Measurements from ENCODE around the gene NGEF. TPM values are rescaled to one million over a fixed set of nuclear protein-coding genes. Genes with fewer than 3 reads are reported as not detected.

NGEF gene
- total and polyA plus RNA-seq, 7 donors = 0.13 to 0.51 (median 0.25) TPM; not detected in 1

DNA sequence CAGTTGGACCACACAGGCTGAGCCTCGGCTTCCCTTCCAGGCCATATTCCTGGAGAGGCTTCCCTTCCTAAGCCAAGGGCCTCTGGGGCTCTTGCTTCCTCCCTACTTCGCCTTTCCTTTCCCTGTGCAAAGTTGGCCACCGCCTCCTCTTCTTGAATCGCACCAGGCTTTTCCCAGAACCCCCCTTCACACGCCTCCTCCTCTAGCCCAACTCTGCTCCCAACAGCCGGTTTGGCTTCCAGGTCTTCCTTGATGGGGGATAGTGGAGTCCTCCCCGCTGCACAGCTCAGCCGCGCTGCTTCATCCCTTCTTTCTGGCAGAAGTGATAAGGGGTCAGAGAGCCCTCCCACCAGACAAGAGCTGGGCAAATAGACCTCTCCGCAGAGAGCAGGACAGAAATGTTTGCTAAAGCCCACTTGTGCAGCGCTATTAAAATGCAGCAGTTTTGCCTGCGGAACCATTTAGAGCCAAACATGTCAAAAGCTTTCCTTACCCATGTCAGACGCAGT lies 86.6 kb downstream of the NGEF start:
- ATAC-seq = no peak
- no peak overlapping the region for H3K27ac ChIP-seq
- no peak overlapping the region for H3K4me3 ChIP-seq
- intact Hi-C loops (cut with DNase I) = no loop called here
- peaks cover 2 to 65% (median 17%) of the 10 kb centered on the region in 3 donors for H3K27me3 ChIP-seq (ENCODE audit: insufficient read depth in 3 of 3, low read length in 2 of 3)
- H3K4me1 ChIP-seq = no peaks in the 10 kb centered on the region
- TF ChIP-seq, protein P1, sequence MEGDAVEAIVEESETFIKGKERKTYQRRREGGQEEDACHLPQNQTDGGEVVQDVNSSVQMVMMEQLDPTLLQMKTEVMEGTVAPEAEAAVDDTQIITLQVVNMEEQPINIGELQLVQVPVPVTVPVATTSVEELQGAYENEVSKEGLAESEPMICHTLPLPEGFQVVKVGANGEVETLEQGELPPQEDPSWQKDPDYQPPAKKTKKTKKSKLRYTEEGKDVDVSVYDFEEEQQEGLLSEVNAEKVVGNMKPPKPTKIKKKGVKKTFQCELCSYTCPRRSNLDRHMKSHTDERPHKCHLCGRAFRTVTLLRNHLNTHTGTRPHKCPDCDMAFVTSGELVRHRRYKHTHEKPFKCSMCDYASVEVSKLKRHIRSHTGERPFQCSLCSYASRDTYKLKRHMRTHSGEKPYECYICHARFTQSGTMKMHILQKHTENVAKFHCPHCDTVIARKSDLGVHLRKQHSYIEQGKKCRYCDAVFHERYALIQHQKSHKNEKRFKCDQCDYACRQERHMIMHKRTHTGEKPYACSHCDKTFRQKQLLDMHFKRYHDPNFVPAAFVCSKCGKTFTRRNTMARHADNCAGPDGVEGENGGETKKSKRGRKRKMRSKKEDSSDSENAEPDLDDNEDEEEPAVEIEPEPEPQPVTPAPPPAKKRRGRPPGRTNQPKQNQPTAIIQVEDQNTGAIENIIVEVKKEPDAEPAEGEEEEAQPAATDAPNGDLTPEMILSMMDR (IDR thresholded peaks at IDR 0.05) = no peak
- H3K9me3 ChIP-seq = no peaks in the 10 kb centered on the region
- no peaks in the 10 kb centered on the region for H3K36me3 ChIP-seq (ENCODE audit: insufficient read depth in 1 of 2, low read depth in 1 of 2)
- DNase-seq = no peak
- 10 to 12% (median 12%) methylated on average over 13 of the region's 13 CpGs for WGBS, 3 donors

DNA sequence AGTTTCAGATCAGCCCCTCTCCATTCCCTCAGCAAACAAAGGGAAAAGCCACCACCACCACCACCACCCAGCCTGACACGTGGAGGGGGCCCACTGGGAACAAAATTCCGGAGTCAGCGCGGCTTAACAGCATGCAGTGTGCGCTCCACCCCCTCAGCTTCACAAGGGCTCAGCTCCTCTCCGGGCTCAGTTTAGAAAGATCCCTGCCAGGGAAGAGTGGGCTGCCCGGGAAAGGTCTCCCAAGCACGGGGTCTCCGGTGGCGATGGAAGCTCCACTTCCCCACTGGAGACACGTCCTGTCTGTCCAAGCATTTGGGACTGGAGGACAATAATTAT lies 87.3 kb downstream of the NGEF start:
- Histone ChIP-seq H3K27ac (no peak overlapping the region), H3K27me3 (ENCODE audit: insufficient read depth in 3 of 3, low read length in 2 of 3) (peaks cover 2 to 64% (median 17%) of the 10 kb centered on the region in 3 donors), H3K4me3 (no peak overlapping the region), H3K4me1 (no peaks in the 10 kb centered on the region), H3K36me3 (ENCODE audit: insufficient read depth in 1 of 2, low read depth in 1 of 2) (no peaks in the 10 kb centered on the region), H3K9me3 (no peaks in the 10 kb centered on the region)
- ATAC-seq (no peak), DNase-seq (no peak)
- TF ChIP-seq, protein P1 (IDR thresholded peaks at IDR 0.05) = no peak
- 26 to 37% (median 28%) methylated on average over 11 of the region's 11 CpGs for WGBS, 3 donors
- intact Hi-C loops (cut with DNase I) = no loop called here

DNA sequence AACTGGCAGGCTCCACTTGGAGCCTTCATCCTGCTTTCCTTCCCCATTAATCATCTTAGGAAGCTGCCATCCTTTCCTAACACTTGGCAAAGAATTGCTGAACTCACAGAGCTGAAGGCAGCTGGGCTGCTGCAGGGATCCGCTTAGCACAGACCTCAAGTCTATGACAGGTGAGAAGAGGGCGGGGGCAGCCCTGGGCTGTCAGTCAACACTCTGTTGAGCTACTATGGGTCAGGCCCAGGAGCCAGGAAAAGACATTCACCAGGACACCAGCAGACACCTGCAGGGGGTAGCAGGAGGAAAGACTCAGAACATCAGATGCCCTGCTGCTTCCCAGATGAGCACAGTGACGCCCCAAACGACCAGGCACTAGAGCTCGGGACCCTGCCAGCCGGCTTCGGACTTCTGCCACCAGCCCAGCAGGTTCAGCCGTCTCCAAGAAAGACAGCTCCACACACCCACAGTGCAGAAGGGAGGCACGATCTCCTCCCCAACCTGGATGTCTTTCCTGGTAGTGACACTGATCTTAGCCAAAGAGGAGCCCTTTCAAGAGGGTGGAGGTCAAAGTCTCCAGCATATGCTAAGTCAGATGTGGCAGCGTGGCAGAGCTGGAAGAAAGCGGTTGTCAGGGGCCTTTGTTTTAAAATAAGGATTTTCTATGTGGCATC lies 87.8 kb downstream of the NGEF start:
- no peaks in the 10 kb centered on the region for H3K36me3 ChIP-seq (ENCODE audit: insufficient read depth in 1 of 2, low read depth in 1 of 2)
- TF ChIP-seq, protein P1 (IDR thresholded peaks at IDR 0.05) = no peak
- no peaks in the 10 kb centered on the region for H3K4me1 ChIP-seq
- no peak overlapping the region for H3K27ac ChIP-seq
- DNase-seq = no peak
- peaks cover 2 to 64% (median 17%) of the 10 kb centered on the region in 3 donors for H3K27me3 ChIP-seq (ENCODE audit: insufficient read depth in 3 of 3, low read length in 2 of 3)
- H3K4me3 ChIP-seq = no peak overlapping the region
- WGBS, 3 donors = 16 to 30% (median 23%) methylated on average over 11 of the region's 11 CpGs
- H3K9me3 ChIP-seq = no peaks in the 10 kb centered on the region
- intact Hi-C loops (cut with DNase I) = no loop called here
- ATAC-seq = peak; percentile 58 to 94 (median 80)

DNA sequence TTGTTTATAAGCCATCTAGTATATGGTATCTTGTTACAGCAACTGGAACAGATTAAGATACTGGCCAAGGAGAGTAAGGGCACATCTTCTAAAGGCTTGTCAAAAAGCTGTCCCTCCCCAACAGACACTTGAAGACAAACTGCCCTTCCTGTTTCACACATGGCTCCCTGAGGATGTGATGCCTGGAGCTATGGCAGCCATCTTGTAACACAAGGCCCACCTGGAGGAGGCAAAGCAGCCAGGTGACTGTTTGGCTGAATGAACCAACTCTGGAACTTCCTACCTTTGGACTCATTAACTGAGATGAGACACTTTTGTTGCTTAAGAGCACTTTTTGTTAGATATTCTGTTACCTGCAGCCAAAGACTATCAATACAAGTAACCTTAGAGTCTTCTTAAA lies 88.6 kb downstream of the NGEF start:
- ATAC-seq (no peak), DNase-seq (no peak)
- Histone ChIP-seq H3K36me3 (ENCODE audit: insufficient read depth in 1 of 2, low read depth in 1 of 2) (no peaks in the 10 kb centered on the region), H3K27ac (no peak overlapping the region), H3K27me3 (ENCODE audit: insufficient read depth in 3 of 3, low read length in 2 of 3) (peaks cover 2 to 65% (median 21%) of the 10 kb centered on the region in 3 donors), H3K9me3 (no peaks in the 10 kb centered on the region), H3K4me3 (no peak overlapping the region), H3K4me1 (no peaks in the 10 kb centered on the region)
- intact Hi-C loops (cut with DNase I) = no loop called here
- TF ChIP-seq, protein P1 (IDR thresholded peaks at IDR 0.05) = no peak

DNA sequence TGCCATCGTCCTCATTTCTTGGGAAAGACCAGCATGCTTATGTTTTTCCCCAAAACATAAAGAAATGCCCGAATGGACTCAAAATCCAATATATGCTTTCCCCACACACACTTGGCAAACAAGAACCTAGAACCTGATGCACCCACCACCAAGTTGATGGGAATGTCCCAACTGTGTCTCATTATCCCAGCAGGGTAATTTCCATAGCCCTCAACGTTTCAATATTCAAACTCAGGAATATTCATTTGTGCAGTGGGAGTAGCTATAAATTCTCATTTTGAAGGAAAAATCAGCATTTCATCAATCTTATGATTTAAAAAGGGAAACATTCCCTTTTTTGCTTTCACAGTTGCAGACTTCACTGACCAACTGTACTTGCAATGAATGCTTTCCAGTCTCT lies 92.3 kb downstream of the NGEF start:
- WGBS, 3 donors = 69 to 72% (median 69%) methylated on average over 3 of the region's 3 CpGs
- H3K27me3 ChIP-seq (ENCODE audit: insufficient read depth in 3 of 3, low read length in 2 of 3) = peaks cover 0 to 44% (median 7%) of the 10 kb centered on the region in 3 donors
- TF ChIP-seq, protein P1 (IDR thresholded peaks at IDR 0.05) = no peak

More for the DNA sequence above, 92.3 kb downstream of the NGEF start:
- Histone ChIP-seq H3K36me3 (ENCODE audit: insufficient read depth in 1 of 2, low read depth in 1 of 2) (no peaks in the 10 kb centered on the region), H3K4me1 (no peaks in the 10 kb centered on the region), H3K9me3 (no peaks in the 10 kb centered on the region), H3K27ac (no peak overlapping the region), H3K4me3 (no peak overlapping the region)
- ATAC-seq = no peak
- intact Hi-C loops (cut with DNase I) = no loop called here
- DNase-seq = no peak

Measured in psoas muscle (tissue), 8 donors.